PC-9 (cell line): Measurements from ENCODE around the gene SLC45A3. TPM values are rescaled to one million over a fixed set of nuclear protein-coding genes. Genes with fewer than 3 reads are reported as not detected.

Experiments
- BruUV-seq: library from RNA; stranded (reverse); fragments of 400-500 nt; replicated peaks from 2 replicates; lab custom pipeline; 2021; lab: Mats Ljungman, UMichigan
- CTCF ChIA-PET: fragments of 300-600 bp; sonication (Branson Sonifier 250); formaldehyde crosslinking; loops from one replicate; lab custom pipeline; 2022; ENCODE audit warnings: antibody characterized with exemption; lab: Charles Lee
- POLR2A ChIA-PET: fragments of 300-600 bp; sonication (Branson Sonifier 250); formaldehyde crosslinking; loops from one replicate; lab custom pipeline; 2022; ENCODE audit warnings: antibody characterized with exemption; ENCODE audit not compliant: unreplicated experiment; lab: Charles Lee
- DNase-seq, 2 experiments: peaks; one replicate each; pipeline versions ENCODE4 v3.0.0 to v3.0.0-alpha.2; 2015 to 2022; ENCODE audit warnings: mixed read lengths in 1 of 2
- H2AFZ ChIP-seq: fragments of 200-600 bp; sonication (generic); 2 replicates; pipeline ENCODE4 v1.8.1; 2017; ENCODE audit warnings: antibody characterized with exemption
- H3F3A ChIP-seq: fragments of 200-600 bp; sonication (generic); 2 replicates; pipeline ENCODE4 v1.8.1; 2017; ENCODE audit warnings: antibody characterized with exemption, mild to moderate bottlenecking, low read depth; ENCODE audit not compliant: insufficient read depth
- H3K27ac ChIP-seq: fragments of 200-600 bp; sonication (generic); 2 replicates; pipeline ENCODE4 v1.6.1; 2016; ENCODE audit warnings: mixed run types
- H3K27me3 ChIP-seq: fragments of 200-600 bp; sonication (generic); 2 replicates; pipeline ENCODE4 v1.6.1; 2016; ENCODE audit warnings: low read depth, mixed run types; ENCODE audit not compliant: insufficient read depth
- H3K36me3 ChIP-seq: fragments of 200-600 bp; sonication (generic); 2 replicates; pipeline ENCODE4 v1.6.1; 2016; ENCODE audit warnings: low read depth, mixed run types
- H3K4me1 ChIP-seq: fragments of 200-600 bp; sonication (generic); replicated peaks from 2 replicates; pipeline ENCODE4 v1.6.1; 2016; ENCODE audit warnings: mixed run types; ENCODE audit not compliant: insufficient read depth
- H3K4me2 ChIP-seq: fragments of 200-600 bp; sonication (generic); 2 replicates; pipeline ENCODE4 v1.6.1; 2017; ENCODE audit warnings: mixed run types
- H3K4me3 ChIP-seq: fragments of 200-600 bp; sonication (generic); 2 replicates; pipeline ENCODE4 v1.6.1; 2016; ENCODE audit warnings: mixed run types
- H3K79me2 ChIP-seq: fragments of 200-600 bp; sonication (generic); 2 replicates; pipeline ENCODE4 v1.6.1; 2017; ENCODE audit warnings: low read depth, mixed run types
- H3K9me2 ChIP-seq: fragments of 200-600 bp; sonication (generic); 2 replicates; pipeline ENCODE4 v1.8.1; 2017; ENCODE audit warnings: mild to moderate bottlenecking; ENCODE audit not compliant: insufficient read depth
- H3K9me3 ChIP-seq: fragments of 200-600 bp; sonication (generic); 2 replicates; pipeline ENCODE4 v1.8.1; 2016; ENCODE audit warnings: low read depth; ENCODE audit not compliant: insufficient read depth
- H4K20me1 ChIP-seq: fragments of 200-600 bp; sonication (generic); 2 replicates; pipeline ENCODE4 v1.8.1; 2017; ENCODE audit not compliant: insufficient read depth
- CTCF ChIP-seq: fragments of 200-600 bp; sonication (generic); conservative IDR thresholded peaks from 2 replicates; pipeline ENCODE4 v1.6.1; 2017; ENCODE audit warnings: mixed run types, antibody characterized with exemption, mild to moderate bottlenecking, moderate library complexity
- EZH2 ChIP-seq: fragments of 200-600 bp; sonication (generic); IDR thresholded peaks from 2 replicates; pipeline ENCODE4 v1.8.0; 2017; ENCODE audit warnings: antibody characterized with exemption, low read depth
- intact Hi-C: fragments of 100-400 bp; cut with micrococcal nuclease; formaldehyde crosslinking; loops from one replicate; pipeline ENCODE4 v1.10.0; 2022; ENCODE audit not compliant: unreplicated experiment
- total RNA-seq: library from RNA; stranded (reverse); gene quantifications from 2 replicates; pipeline ENCODE4 v1.2.3, GENCODE V29; 2021

Gene SLC45A3
- total RNA-seq, 1 experiment from 2014 or later: 19.9 TPM

DNA sequence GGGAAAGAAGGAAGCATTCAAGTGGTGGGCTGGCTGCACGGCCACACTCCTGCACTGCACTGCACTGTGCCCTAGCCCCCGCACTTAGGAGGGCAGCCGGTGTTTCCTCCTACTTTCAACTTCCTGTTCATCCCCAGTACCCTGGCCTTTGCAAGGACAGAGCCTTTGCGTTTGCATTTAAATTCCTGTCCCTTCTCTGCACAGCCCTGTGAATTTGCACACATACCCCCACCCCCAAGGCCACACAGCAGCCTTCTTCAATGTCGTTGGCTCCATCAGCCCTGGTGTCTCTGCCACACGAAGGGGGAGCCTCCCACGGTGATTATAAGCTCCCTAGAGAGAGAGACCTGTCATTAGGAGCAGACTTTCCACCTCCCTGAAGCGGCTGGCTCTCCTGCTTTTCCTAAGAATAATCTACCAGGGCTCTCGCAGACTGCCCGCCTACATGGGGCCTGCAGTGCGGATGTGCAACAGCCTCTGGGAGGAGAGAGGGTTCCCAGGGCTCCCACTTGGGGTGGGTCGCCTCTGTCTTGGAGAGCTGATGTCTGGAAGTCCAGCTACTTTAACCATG lies 13.2 kb upstream of the SLC45A3 start:
- H2AFZ ChIP-seq: no peak overlapping the region

DNA sequence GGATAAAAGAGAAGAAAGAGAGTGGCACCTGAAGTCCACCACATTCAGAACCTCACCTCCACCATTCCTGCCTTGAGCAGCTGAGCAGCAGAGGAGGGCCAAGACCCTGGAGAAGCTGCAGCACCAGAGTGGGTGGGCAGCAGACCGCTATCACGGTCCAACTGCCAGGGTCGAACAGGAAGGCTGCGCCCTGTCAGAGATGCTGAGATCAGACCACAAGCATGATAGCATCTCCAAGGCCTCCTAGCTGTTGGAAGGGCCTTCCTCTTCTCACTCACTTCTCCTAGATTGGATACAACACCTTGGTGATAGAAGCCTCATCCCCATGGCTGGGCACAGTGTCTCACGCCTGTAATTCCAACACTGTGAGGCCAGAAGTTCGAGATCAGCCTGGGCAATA lies 12.1 kb upstream of the SLC45A3 start:
- H3K9me2 ChIP-seq: no peaks in the 10 kb centered on the region

More for the DNA sequence above, 13.2 kb upstream of the SLC45A3 start:
- H4K20me1 ChIP-seq: no peaks in the 10 kb centered on the region
- no TSS peak for BruUV-seq
- ChIA-PET CTCF (interaction anchor here (0.6 to 0.7 kb wide), 2 partner anchors 107 to 325 kb away, joined by 3 to 4 read pairs; no protein-coding TSS in a partner anchor), POLR2A (interaction anchor here (0.6 kb wide), 1 partner anchor 86 kb away, joined by 6 read pairs; no protein-coding TSS in a partner anchor)
- no peak for TF ChIP-seq CTCF
- no peak for TF ChIP-seq EZH2
- H3K4me2 ChIP-seq: no peak overlapping the region
- H3K27me3 ChIP-seq: no peaks in the 10 kb centered on the region
- H3K79me2 ChIP-seq: no peaks in the 10 kb centered on the region
- H3K4me1 ChIP-seq: peaks cover 12% of the 10 kb centered on the region
- intact Hi-C loops: no loop called here
- H3K36me3 ChIP-seq: no peaks in the 10 kb centered on the region
- no peak overlapping the region for H3K4me3 ChIP-seq
- H3K27ac ChIP-seq: no peak overlapping the region
- peaks cover 16% of the 10 kb centered on the region; the same call in 1 of the 2 replicates for H3F3A ChIP-seq
- no peak for DNase-seq
- no peaks in the 10 kb centered on the region for H3K9me3 ChIP-seq
- no peaks in the 10 kb centered on the region for H3K9me2 ChIP-seq

DNA sequence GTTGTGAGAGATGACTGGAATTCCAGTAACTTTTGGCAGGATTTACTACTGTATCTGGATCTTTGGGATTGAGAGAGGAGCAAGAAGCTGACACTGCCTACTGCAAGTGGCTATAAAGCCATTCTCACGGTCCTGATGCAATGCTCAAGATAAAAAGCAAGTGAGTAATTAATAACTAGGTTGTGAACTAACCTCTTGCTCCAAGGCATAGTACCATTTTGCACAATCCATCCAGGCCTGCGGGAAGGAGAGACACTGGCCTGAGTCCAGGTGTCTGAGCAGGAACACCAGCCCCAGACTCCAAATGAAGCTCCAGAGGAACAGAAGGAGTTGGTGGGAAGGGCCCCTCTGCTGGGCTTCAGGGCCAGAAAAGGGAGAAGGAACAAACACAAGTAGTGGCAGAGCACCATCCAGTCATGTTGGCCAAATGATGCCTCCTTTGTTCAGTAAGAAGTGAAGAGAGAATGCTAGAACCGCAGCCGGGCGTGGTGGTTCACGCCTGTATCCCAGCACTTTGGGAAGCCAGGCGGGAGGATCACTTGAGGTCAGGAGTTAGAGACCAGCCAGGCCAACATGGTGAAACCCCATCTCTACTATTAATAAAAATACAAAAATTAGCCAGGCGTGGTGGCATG lies 9.9 kb upstream of the SLC45A3 start:
- peaks cover 23% of the 10 kb centered on the region for H3K4me1 ChIP-seq
- H2AFZ ChIP-seq: no peak overlapping the region
- H3K4me3 ChIP-seq: no peak overlapping the region
- H3K27me3 ChIP-seq: no peaks in the 10 kb centered on the region
- H3F3A ChIP-seq: peaks cover 23% of the 10 kb centered on the region; the same call in 1 of the 2 replicates
- BruUV-seq: no TSS peak
- peak overlapping the region; percentile 25; the same call in 1 of the 2 replicates for H3K4me2 ChIP-seq
- ChIA-PET POLR2A (no interaction called here), CTCF (no interaction called here)
- H3K36me3 ChIP-seq: no peaks in the 10 kb centered on the region
- TF ChIP-seq CTCF (no peak), EZH2 (no peak)
- H3K79me2 ChIP-seq: no peaks in the 10 kb centered on the region
- H3K9me2 ChIP-seq: no peaks in the 10 kb centered on the region
- no peaks in the 10 kb centered on the region for H4K20me1 ChIP-seq
- no peaks in the 10 kb centered on the region for H3K9me3 ChIP-seq
- peak overlapping the region; percentile 45; the same call in 1 of the 2 replicates for H3K27ac ChIP-seq
- peak in 1 of 2 experiments; percentile 71 for DNase-seq
- intact Hi-C loops: no loop called here

More for the DNA sequence above, 12.1 kb upstream of the SLC45A3 start:
- H3K4me2 ChIP-seq: no peak overlapping the region
- H3K4me1 ChIP-seq: peaks cover 18% of the 10 kb centered on the region
- intact Hi-C loops: no loop called here
- no peak overlapping the region for H2AFZ ChIP-seq
- no peak for DNase-seq
- no peaks in the 10 kb centered on the region for H3K79me2 ChIP-seq
- no peaks in the 10 kb centered on the region for H3K36me3 ChIP-seq
- CTCF ChIA-PET: no interaction called here
- H4K20me1 ChIP-seq: no peaks in the 10 kb centered on the region
- H3F3A ChIP-seq: peaks cover 20% of the 10 kb centered on the region; the same call in 1 of the 2 replicates
- no peak overlapping the region for H3K27ac ChIP-seq
- TF ChIP-seq EZH2 (no peak), CTCF (no peak)
- H3K4me3 ChIP-seq: no peak overlapping the region
- POLR2A ChIA-PET: no interaction called here
- H3K27me3 ChIP-seq: no peaks in the 10 kb centered on the region
- H3K9me3 ChIP-seq: no peaks in the 10 kb centered on the region
- no TSS peak for BruUV-seq
